HG02642 (cell line): ENCODE results near the gene ANKRD52.

Source experiments
- ATAC-seq: cut with Tn5 transposase; IDR thresholded peaks from one replicate; pipeline ENCODE4 v1.9.1; 2021; ENCODE audit warnings: mild to moderate bottlenecking; ENCODE audit not compliant: unreplicated experiment, poor library complexity

ANKRD52 gene

DNA sequence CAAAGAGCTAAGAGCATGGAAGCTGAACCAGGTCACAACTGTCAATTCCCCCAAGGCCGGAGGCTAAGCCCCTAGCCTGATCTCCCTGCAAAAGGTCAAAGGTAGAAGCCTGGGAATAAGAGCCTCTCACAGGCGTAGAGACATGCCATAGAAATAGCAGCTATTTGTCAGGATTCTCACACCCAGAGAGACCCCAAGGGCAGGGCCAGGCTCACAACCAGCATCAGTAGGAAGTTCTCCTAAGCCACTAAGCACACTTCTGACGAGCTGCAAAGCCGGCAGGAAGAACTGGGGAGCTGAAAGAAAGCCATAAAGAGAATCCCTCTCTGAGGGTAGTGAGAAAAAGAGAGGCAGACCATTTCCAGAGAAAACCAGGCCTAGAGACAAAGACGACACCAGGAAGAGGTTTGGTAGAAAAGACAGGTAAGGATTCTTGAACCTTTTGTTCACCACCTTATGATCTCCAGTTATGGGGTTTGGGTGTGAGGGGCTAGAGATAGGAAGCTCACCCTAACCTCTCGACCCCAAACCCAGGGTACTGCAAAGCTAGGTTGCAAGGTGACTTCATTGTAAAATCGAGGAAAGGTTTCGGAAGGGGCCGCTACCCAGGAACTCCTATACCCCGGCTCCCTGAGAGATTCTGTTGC is 69.9 kb downstream of the ANKRD52 start:
- no peak for ATAC-seq
